Activated CD4-positive, alpha-beta T cell treated with anti-CD3 and anti-CD28 coated beads, Interleukin-2, amount 10 ng/mL, durations not matched to agents 7 days and 5 days (primary cell): ENCODE results near the gene ADSL. TPM values are rescaled to one million over a fixed set of nuclear protein-coding genes. Genes with fewer than 3 reads are reported as not detected.

Source experiments
- CTCF ChIA-PET: fragments of 350-600 bp; sonication (Branson Sonifier 250); formaldehyde crosslinking; loops from one replicate; lab custom pipeline; 2021; ENCODE audit warnings: antibody characterized with exemption; lab: Charles Lee
- POLR2A ChIA-PET: fragments of 350-600 bp; sonication (Branson Sonifier 250); formaldehyde crosslinking; loops from one replicate; lab custom pipeline; 2021; ENCODE audit warnings: antibody characterized with exemption; lab: Charles Lee
- DNase-seq: peaks from one replicate; pipeline ENCODE4 v3.0.0-alpha.2; 2020
- H3K27ac Mint-ChIP-seq: one replicate; pipeline ENCODE4 v1.8.0; 2021; ENCODE audit warnings: mild to moderate bottlenecking, moderate library complexity, mixed read lengths
- H3K27me3 Mint-ChIP-seq: one replicate; pipeline ENCODE4 v1.8.0; 2021; ENCODE audit warnings: mixed read lengths
- H3K36me3 Mint-ChIP-seq: one replicate; pipeline ENCODE4 v1.8.0; 2021; ENCODE audit warnings: low read depth, mixed read lengths
- H3K4me1 Mint-ChIP-seq: one replicate; pipeline ENCODE4 v1.8.0; 2021; ENCODE audit warnings: mixed read lengths
- H3K4me3 Mint-ChIP-seq: one replicate; pipeline ENCODE4 v1.8.0; 2021; ENCODE audit warnings: mild to moderate bottlenecking, moderate library complexity, mixed read lengths
- H3K9me3 Mint-ChIP-seq: one replicate; pipeline ENCODE4 v1.8.0; 2021; ENCODE audit warnings: mixed read lengths
- total RNA-seq, 2 experiments: library from RNA; stranded (reverse); gene quantifications; one replicate each; pipeline ENCODE4 v1.2.3, GENCODE V29; 2021

ADSL gene
- total RNA-seq, 2 experiments from 2014 or later = 124 to 130 TPM

DNA sequence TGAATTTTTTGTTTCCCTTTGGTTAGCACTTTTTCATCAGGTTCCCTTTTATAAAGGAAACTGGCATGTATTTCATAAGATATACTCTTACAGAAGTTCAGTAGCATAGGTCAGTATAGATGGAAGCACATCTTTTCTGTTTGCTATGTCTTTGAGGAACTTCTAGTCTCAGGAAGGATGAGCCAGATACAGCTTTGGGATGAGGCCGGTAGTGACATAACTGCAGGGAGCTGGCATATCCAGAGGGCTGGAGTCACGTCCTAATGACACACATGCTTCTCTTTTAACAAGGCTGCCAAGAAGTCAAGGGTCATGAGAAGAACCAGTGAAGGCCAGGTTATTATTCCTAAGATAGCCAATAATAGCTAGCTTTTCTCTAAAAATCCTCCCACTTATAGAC, 33.3 kb upstream of the ADSL start:
- Mint-ChIP-seq H3K4me3 (no peak overlapping the region), H3K4me1 (peaks cover 35% of the 10 kb centered on the region), H3K27me3 (no peaks in the 10 kb centered on the region), H3K27ac (no peak overlapping the region), H3K9me3 (no peaks in the 10 kb centered on the region), H3K36me3 (peaks cover 86% of the 10 kb centered on the region)
- ChIA-PET POLR2A (no interaction called here), CTCF (interaction anchor here (0.6 kb wide), 1 partner anchor 53 kb away, joined by 4 read pairs; no protein-coding TSS in a partner anchor)
- no peak for DNase-seq

- CTCF ChIA-PET = interaction anchor here (0.9 to 1.1 kb wide), 2 partner anchors 8 to 34 kb away, joined by 4 read pairs; no protein-coding TSS in a partner anchor
- peaks cover 30% of the 10 kb centered on the region for H3K4me1 Mint-ChIP-seq
- no peaks in the 10 kb centered on the region for H3K27me3 Mint-ChIP-seq
- no peak for DNase-seq
- no peaks in the 10 kb centered on the region for H3K9me3 Mint-ChIP-seq
- POLR2A ChIA-PET = no interaction called here
- no peak overlapping the region for H3K4me3 Mint-ChIP-seq
- H3K27ac Mint-ChIP-seq = no peak overlapping the region
- H3K36me3 Mint-ChIP-seq = peaks cover 85% of the 10 kb centered on the region
Observed at GRCh38 chr22:40314041-40314440, 32.3 kb upstream of the ADSL start.

GRCh38 chr22:40320687-40321086, 25.6 kb upstream of the ADSL start:
- no peaks in the 10 kb centered on the region for H3K27me3 Mint-ChIP-seq
- H3K4me3 Mint-ChIP-seq = no peak overlapping the region
- DNase-seq = no peak
- no peak overlapping the region for H3K27ac Mint-ChIP-seq
- H3K36me3 Mint-ChIP-seq = peaks cover 83% of the 10 kb centered on the region
- POLR2A ChIA-PET = no interaction called here
- CTCF ChIA-PET = interaction anchor here (0.6 to 1.4 kb wide), 3 partner anchors 13 to 156 kb away, joined by 3 to 4 read pairs (median 4); no protein-coding TSS in a partner anchor
- peaks cover 60% of the 10 kb centered on the region for H3K4me1 Mint-ChIP-seq
- H3K9me3 Mint-ChIP-seq = no peaks in the 10 kb centered on the region

DNA sequence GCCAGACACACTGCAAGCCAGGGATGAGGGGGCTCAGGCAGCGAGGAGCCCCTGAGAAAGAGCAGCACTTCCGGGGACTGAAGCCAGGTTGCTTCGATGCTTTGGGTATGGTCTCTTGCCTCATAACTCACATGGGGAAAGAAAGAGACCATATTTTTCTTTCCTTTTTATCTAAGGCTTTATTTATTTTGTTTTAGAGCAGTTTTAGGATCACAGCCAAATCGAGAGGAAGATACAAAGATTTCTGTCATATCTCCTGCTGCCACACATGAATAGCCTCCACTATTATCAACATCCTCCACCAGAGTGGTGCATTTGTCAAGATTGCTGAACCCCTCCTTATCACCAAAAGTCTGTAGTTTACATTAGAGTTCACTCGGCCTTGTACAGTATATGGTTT, 24.3 kb upstream of the ADSL start:
- Mint-ChIP-seq H3K27me3 (no peaks in the 10 kb centered on the region), H3K27ac (peak overlapping the region; percentile 99), H3K4me1 (peaks cover 69% of the 10 kb centered on the region), H3K4me3 (no peak overlapping the region), H3K9me3 (no peaks in the 10 kb centered on the region), H3K36me3 (peaks cover 80% of the 10 kb centered on the region)
- DNase-seq = no peak
- ChIA-PET POLR2A (no interaction called here), CTCF (interaction anchor here (1.2 to 1.4 kb wide), 3 partner anchors 8 to 179 kb away, joined by 3 to 4 read pairs (median 3); no protein-coding TSS in a partner anchor)

DNA sequence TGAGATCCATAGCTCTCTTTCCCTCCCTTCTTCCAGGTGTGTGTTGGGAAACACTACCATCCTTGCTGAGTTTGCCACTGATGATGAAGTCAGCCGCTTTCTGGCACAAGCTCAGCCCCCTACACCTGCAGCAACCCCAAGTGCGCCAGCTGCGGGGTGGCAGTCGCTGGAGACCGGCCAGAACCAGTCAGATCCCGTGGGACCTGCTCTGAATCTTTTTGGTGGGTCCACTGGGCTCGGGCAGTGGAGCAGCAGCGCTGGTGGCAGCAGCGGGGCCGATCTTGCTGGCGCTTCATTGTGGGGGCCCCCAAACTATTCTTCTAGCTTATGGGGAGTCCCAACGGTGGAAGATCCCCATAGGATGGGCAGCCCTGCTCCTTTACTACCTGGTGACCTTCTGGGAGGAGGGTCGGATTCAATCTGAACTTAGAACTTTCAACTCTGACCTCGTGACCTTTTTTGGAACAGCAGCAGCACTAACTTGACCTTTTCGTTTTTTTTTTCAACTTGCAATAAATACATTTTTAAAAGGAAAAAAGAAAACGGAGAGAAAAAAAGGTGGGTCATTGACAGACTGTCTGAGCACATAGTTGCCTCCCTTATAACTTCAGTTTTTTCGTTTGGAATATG, 23.4 kb upstream of the ADSL start:
- DNase-seq = no peak
- POLR2A ChIA-PET = no interaction called here
- Mint-ChIP-seq H3K27ac (peak overlapping the region; percentile 99), H3K27me3 (no peaks in the 10 kb centered on the region), H3K9me3 (no peaks in the 10 kb centered on the region), H3K36me3 (peaks cover 80% of the 10 kb centered on the region), H3K4me3 (no peak overlapping the region), H3K4me1 (peaks cover 73% of the 10 kb centered on the region)
- CTCF ChIA-PET = interaction anchor here (1.4 kb wide), 1 partner anchor 8 kb away, joined by 4 read pairs; no protein-coding TSS in a partner anchor

DNA sequence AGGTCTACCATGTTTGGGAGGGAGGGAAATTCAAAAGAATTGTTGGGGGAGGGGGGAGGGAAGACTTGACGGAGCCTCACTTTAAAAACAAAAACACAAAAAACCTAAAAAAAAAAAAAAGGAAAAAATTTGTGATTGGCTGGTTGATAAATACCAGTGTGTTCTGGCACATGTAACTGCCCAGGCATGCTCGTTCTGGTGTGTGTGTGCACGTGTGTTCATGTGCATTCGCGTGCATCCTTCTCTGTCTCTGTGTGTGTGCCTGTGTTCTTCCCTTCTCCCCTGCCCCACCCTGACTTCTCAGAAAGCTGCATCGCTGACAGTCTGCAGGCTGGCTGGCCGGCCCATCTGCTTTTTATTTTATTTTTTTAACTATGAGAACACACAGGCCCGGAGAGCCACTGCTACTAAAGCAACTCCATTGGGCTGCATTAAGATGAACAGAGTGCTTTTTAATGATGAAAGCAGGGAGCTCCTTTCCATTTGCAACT, 22.6 kb upstream of the ADSL start:
- Mint-ChIP-seq H3K4me3 (peak overlapping the region; percentile 73), H3K36me3 (peaks cover 80% of the 10 kb centered on the region), H3K4me1 (peaks cover 79% of the 10 kb centered on the region), H3K27me3 (no peaks in the 10 kb centered on the region), H3K27ac (peak overlapping the region; percentile 99), H3K9me3 (no peaks in the 10 kb centered on the region)
- ChIA-PET POLR2A (interaction anchor here (0.6 to 0.7 kb wide), 2 partner anchors 11 to 22 kb away, joined by 4 to 5 read pairs; no protein-coding TSS in a partner anchor), CTCF (interaction anchor here (0.6 kb wide), 1 partner anchor 43 kb away, joined by 4 read pairs; no protein-coding TSS in a partner anchor)
- DNase-seq = peak; percentile 69

GRCh38 chr22:40324468-40325305, 21.6 kb upstream of the ADSL start:
- peak overlapping the region; percentile 99 for H3K27ac Mint-ChIP-seq
- POLR2A ChIA-PET = interaction anchor here (0.6 to 0.7 kb wide), 2 partner anchors 10 to 21 kb away, joined by 4 to 5 read pairs; no protein-coding TSS in a partner anchor

GRCh38 chr22:40325315-40325714, 21.0 kb upstream of the ADSL start:
- ChIA-PET CTCF (no interaction called here), POLR2A (no interaction called here)
- Mint-ChIP-seq H3K9me3 (no peaks in the 10 kb centered on the region), H3K27ac (peak overlapping the region; percentile 99), H3K36me3 (peaks cover 85% of the 10 kb centered on the region), H3K4me3 (peak overlapping the region; percentile 73), H3K27me3 (no peaks in the 10 kb centered on the region), H3K4me1 (peaks cover 90% of the 10 kb centered on the region)
- peak; percentile 43 for DNase-seq

More at GRCh38 chr22:40324468-40325305, 21.6 kb upstream of the ADSL start:
- H3K36me3 Mint-ChIP-seq = peaks cover 85% of the 10 kb centered on the region
- peak overlapping the region; percentile 73 for H3K4me3 Mint-ChIP-seq
- H3K4me1 Mint-ChIP-seq = peaks cover 84% of the 10 kb centered on the region
- no peaks in the 10 kb centered on the region for H3K27me3 Mint-ChIP-seq
- H3K9me3 Mint-ChIP-seq = no peaks in the 10 kb centered on the region
- DNase-seq = peak; percentile 70
- CTCF ChIA-PET = no interaction called here

- ChIA-PET POLR2A (no interaction called here), CTCF (interaction anchor here (0.6 to 1.2 kb wide), 2 partner anchors 12 to 272 kb away, joined by 3 read pairs; no protein-coding TSS in a partner anchor)
- Mint-ChIP-seq H3K9me3 (no peaks in the 10 kb centered on the region), H3K27me3 (no peaks in the 10 kb centered on the region), H3K4me3 (peak overlapping the region; percentile 10), H3K36me3 (peaks cover 77% of the 10 kb centered on the region), H3K4me1 (peaks cover 98% of the 10 kb centered on the region), H3K27ac (peak overlapping the region; percentile 76)
- DNase-seq = no peak
Observed at GRCh38 chr22:40326905-40327735, 19.2 kb upstream of the ADSL start.

- no peaks in the 10 kb centered on the region for H3K9me3 Mint-ChIP-seq
- no peak overlapping the region for H3K27ac Mint-ChIP-seq
- peaks cover 76% of the 10 kb centered on the region for H3K36me3 Mint-ChIP-seq
- no peak overlapping the region for H3K4me3 Mint-ChIP-seq
- H3K27me3 Mint-ChIP-seq = no peaks in the 10 kb centered on the region
- DNase-seq = no peak
- ChIA-PET POLR2A (interaction anchor here (0.6 to 0.7 kb wide), 2 partner anchors 34 to 1768 kb away, joined by 3 to 7 read pairs; no protein-coding TSS in a partner anchor), CTCF (no interaction called here)
- peaks cover 99% of the 10 kb centered on the region for H3K4me1 Mint-ChIP-seq
Observed at GRCh38 chr22:40328546-40329456, 17.5 kb upstream of the ADSL start.

DNA sequence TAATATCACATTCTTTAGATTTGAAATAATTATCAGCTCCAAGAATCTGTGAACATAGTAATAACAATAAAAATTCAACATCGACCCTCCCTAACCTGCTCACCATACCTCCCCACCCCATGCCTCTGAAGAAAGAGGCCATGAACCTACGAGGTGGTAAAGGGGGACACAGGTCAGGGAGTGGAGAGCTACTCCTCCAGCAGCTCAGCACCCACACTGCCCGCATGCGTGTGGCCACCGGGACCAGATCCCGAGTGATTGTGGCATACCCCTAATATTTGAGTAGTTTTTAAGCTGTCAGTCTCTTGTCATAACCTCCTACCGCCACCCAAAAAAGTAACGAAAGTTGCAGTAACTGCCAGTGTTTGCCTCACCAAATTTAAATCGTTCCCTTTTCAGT, 16.8 kb upstream of the ADSL start:
- H3K9me3 Mint-ChIP-seq = no peaks in the 10 kb centered on the region
- DNase-seq = no peak
- H3K4me1 Mint-ChIP-seq = peaks cover 99% of the 10 kb centered on the region
- no peaks in the 10 kb centered on the region for H3K27me3 Mint-ChIP-seq
- ChIA-PET CTCF (interaction anchor here (0.8 kb wide), 1 partner anchor 10 kb away, joined by 3 read pairs; no protein-coding TSS in a partner anchor), POLR2A (interaction anchor here (0.5 to 0.6 kb wide), 2 partner anchors 427 to 1768 kb away, joined by 3 read pairs; no protein-coding TSS in a partner anchor)
- no peak overlapping the region for H3K27ac Mint-ChIP-seq
- H3K4me3 Mint-ChIP-seq = no peak overlapping the region
- H3K36me3 Mint-ChIP-seq = peaks cover 76% of the 10 kb centered on the region
